GM18907 (cell line): Measurements from ENCODE around the gene ANKH.

ENCODE experiments used
- ATAC-seq: cut with Tn5 transposase; IDR thresholded peaks from one replicate; pipeline ENCODE4 v1.9.1; 2021; ENCODE audit warnings: mild to moderate bottlenecking, moderate library complexity; ENCODE audit not compliant: unreplicated experiment

ANKH gene

DNA sequence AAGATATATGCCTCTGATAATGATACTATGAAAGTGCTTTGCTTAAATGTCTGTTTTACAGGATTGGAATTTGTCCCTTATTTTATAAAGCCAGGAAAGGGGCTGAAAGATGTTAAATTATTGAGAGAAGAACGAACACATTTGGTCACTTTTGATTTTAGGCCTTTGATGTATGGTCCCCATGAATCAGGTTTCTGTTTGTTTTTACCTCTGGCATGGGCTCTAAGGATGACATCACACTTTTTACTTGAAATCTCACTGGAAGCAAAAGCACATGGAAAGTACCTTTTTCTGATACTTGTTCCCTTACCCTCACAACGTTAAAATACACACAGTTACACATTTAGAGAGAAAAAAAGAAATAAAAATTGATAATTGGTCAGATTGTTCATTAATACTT lies 200.2 kb downstream of the ANKH start:
- no peak for ATAC-seq

DNA sequence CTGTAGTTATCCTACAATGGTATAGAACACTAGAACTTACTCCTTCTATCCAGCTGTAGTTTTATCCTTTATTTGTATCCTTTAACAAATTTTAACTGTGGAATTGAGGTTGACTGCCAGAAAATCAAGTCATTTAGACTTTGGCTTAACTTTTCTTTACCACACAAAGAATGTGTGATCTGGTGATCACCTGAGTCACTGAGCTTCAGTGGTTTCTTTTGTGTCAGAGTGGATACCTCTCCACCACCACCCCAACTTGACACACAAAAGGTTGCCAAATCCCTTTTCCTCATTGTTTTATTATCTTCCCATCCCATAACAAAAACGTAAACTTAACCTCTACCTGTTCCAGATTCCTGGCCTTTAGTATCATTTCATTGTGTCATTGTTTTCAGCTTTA lies 201.6 kb downstream of the ANKH start:
- no peak for ATAC-seq

DNA sequence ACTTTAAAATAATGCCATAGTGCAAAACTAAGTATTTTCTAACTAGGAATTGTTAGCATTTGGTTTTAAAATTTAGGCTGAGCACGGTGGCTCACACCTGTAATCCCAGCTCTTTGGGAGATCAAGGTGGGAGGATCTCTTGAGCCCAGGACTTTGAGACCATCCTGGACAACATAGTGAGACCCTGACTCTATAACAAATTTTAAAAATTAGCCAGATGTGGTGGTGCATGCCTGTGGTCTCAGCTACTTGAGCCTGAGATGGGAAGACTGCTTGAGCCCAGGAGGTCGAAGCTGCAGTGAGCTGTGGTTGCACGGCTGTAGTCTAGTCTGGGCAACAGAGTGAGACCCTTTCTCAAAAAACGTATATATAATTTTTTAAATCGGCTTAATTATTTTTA lies 202.2 kb downstream of the ANKH start:
- no peak for ATAC-seq

DNA sequence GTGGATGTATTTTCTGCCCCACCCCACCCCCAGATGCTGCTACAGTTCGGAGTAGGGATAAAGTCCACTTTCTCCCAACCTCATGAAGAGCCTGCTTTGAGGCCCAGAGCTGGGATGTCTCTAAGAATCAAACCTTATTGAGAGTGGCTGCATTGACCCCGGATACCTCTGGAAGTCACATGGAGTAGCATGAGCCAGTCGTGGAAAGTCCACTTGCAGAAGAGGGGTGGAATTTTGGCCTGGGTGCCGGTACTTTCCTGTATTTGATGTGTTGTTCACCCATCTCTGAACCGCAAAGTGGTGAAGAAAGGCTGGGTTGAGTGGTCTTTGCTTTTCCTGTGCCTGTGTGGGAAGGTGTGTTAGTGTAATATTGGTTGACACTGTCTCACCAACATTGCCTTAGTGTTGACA lies 203.4 kb downstream of the ANKH start:
- ATAC-seq, result peak; percentile 13

DNA sequence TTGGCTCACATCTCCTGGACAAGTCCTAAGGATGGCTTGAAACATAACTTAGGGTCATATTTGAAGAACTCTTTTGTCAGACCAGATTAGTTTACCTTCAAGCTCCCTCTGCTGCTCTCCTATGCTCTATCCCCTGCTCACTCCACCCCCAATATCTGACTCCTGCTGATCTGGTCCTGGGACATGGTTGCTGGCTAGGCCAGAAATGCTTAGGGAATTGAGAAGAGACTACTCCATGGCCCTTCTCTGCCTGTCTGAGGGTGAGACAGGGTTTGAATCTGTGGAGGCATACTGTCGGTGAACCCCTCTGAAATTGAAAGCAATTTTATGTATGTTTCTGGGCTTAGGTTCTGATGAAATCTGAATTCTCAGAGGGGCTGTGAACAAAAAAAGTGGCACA lies 203.8 kb downstream of the ANKH start:
- no peak for ATAC-seq

DNA sequence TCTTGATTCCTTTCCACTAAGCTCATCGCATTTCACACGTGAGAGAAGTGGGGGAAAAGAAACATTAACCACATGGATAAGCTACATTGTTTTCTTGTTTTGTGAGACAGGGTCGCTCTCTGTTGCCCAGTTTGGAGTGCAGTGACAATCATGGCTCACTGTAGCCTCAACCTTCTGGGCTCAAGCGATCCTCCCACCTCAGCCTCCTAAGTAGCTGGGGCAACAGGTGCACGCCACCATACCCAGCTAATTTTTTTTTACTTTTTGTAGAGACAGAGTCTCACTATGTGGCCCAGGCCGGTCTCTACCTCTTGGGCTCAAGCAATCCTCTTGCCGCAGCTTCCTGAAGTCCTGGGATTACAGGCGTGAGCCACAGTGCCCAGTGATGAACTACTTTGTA lies 204.3 kb downstream of the ANKH start:
- no peak for ATAC-seq

DNA sequence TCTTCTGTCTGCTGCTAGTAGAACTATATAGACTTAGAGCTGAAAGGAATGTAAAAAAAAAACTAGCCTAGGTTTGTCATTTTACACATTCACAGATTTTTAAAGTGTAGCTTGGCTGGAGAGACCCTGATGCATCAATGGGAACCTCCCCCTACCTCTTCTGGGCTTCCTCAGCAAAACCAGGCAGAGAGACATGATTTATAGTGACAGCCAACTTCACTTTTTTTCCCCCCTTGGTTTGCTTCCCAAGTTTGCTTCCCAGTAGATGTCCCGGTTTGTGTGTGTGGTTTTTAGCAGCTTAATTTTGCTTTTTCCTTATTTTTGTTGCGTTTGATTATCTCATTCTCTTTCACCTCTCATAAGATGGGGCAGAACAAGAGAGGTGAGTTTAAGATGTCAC lies 205.2 kb downstream of the ANKH start:
- no peak for ATAC-seq

DNA sequence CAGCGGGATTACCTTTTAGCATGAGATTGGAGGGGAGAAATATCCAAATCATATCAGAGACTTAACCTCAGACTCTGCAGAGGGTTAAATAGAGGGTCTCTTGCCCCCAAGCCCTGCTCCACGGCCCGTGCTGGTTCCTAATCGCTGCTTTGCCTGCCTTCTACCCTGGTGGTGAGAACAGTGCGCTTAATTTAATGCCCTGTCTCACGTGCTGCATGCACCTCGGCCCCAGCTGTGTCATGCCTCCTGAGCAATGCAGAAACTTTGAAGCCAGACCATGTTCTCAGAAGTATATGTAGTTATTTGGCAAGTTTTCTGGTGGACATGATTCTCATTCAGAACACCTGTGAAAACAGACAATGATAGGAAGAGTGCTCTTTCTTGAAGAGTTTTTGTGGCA lies 205.6 kb downstream of the ANKH start:
- ATAC-seq, result peak; percentile 38

DNA sequence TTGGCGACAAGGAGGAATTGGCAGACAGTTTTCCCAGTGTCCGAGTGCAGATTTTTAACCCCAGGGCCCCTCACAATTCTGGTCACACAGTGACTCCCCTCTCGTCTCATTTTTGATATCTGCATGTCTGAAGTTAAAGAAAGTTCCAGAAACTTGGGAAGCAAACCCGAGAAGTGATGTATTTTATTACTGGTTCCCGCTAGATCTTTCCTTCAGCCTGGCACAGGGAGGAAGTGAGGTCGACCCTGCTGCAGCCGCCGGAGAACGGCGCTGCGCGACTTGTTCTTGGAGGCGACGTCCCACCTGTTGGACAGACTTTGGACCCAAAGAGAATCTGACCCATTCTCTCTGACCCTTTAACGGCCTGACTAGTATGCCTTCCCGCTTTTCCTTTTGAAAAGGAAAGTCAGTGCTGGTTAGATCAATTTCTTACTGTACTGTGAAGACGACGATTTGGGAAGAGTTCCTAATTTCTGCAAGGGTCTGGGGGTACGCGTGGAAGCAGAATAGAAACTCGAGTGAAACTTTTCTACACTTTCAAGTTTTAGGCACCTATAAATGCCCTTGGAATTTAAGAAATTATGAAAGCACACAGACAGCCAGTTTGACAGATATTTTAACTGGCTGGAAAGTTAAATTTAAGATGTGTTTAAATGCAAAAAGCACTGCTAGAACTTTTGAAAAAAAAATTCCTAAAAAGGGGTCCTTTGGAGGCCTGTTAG lies 206.3 kb downstream of the ANKH start:
- peak; percentile 9 for ATAC-seq

DNA sequence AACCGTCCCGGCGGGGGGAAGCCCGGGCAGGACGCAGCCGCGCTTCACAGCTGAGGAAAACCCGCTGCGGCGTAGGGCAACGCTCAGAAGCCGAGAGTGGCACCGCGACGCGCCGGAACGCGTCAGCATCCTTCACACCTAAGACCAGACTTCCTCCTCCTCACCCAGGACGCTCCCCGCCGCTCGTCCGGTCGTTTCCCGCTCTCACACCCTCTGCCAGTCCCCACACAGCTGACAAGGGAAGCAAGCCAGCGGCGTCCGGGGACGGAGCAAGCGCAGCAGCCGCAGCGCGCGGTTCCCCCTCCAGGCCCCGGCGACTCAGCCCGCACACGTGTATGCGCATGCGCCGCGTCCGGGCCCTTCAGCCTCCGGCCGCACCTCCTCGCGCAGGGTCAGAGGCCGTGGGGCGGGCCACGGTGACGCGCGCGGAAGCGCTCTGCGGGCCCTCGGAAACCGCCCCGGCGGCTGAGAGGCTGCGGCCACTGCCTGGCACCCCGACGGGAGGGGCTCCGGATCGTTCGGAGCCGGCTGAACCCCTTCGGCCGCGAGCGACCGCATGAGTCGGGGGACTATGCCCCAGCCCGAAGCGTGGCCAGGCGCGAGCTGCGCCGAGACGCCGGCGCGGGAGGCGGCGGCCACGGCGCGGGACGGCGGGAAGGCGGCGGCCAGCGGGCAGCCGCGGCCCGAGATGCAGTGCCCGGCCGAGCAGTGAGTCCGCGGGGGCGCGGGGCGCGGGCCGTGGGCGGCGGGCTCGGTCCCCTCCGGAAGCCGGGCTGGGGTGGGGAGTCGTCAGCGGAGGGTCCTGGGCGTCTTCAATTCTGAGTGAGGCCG lies 207.1 kb downstream of the ANKH start, which contains the start of gene OTULIN:
TSS of gene OTULIN (plus strand) at position 449 of the 831 bp plus-strand sequence. CDS start at position 557, 108 bp downstream.
- peak; percentile 69 for ATAC-seq

DNA sequence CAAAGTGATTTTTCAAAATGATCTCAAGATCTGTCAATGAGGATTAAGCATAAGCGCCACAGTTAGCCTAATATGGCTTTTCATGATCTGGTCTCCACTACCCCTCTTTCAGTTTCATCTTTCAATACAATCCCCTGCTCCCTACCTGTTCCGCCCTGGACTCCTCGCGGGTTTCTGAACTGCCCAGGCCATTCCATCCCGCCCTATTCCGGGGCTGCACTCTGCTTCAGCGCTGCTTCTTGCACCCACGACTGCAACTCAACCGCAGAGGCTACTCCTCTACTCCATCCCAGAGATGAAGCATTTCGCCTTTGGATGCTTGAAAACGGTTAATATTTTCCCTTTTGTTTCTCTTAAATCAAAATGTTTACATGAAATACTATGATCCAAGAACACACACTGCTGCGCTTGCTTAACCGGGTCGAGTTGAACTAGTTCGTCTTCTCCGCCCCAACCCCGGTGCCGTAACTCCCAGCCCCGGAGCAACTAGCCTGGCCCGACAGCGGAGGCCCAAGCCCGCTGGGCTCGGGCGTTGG lies 207.8 kb downstream of the ANKH start:
- ATAC-seq, result peak; percentile 26

DNA sequence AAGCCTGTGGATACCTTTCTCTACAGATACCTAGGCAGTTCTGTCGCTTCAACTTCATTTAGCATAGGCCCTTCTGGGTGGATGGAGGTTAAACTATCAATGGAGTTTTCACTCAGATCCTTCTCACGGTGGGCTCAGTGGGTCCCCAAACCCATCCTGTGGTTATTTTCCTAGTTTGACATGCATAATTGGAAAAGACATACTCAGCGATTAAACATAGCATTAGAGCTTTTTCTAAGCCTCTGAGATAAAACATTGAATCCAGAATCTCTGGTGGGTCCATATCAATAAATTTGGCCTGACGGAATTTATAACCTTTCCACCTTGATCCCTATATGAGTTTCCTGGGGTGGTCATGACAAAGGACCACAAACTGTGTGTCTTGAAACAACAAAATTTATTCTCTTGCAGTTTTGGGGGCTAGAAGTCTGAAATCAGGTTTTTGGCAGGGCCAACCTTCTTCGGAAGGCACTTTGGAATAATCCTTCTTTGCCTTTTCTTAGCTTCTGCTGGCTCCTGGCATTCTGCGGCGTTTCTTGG lies 208.8 kb downstream of the ANKH start:
- no peak for ATAC-seq

DNA sequence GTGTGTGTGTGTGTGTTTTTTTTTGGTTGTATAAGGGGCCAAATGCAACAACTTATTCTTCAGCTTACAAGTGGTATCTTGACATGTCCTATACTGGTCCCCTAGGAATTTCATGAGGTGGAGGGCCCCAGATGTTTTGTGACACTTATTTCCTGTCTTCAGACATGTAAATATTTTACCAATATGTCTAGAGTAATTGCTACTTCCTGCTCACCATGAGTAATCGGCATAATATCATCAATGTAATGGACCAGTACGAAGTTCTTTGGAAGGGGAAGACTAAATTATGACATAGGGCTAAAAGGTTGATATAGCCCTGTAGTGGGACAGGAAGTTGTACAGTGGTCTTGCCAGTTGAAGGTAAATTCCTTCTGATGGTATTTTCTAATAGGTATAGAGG lies 210.7 kb downstream of the ANKH start:
- ATAC-seq, result peak; percentile 18

DNA sequence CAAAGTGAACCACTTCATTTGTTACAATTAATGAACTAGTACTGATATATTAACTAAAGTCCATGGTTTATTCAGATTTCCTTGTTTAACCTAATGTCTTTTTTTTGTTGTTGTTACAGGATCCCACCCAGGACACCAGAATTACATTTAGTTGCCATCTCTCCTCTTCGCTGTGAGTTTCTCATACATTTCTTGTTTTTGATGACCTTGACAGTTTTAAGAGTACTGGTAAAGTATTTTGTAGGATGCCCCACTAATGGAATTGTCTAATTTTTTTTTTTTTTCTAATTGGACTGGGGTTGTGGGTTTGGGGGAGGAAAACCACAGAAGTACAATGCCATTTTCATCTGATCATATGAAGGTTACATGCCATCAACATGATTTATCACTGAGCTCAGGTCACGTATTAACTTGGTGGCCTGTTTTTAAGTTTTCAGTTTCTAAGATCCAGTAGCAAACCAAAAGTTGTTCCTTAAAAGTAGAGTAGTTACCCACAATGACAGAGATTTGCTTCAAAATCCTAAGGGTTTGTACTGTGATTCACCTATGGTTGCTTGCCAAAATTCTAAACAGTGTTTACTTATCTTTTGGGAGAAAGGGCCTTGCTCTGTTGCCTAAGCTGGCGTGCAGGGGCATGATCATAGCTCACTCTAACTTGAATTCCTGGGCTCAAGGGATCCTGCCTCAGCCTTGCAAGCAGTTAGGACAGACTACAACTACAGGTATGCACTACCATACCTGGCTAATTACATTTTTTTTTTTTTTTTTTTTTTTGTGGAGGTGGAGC lies 211.6 kb downstream of the ANKH start:
- no peak for ATAC-seq

DNA sequence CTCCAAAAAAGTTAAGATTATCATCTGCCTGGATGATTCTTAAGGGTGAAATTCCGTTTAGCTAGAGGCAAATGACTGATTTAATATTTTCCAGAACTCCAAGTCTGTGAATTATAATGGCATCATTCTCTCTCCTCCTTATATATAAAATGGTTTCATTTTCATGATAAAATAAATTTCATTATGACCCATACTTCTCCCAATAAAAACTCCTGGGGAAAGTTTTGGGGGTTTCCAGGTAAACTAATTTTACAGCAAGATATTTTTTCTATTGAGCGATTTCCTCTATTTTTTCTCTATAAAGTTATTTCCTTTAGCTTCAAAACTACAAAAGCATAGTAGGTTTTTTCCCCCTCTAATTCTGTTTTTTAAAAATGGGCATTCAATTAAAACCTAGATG lies 214.7 kb downstream of the ANKH start:
- ATAC-seq, result no peak

DNA sequence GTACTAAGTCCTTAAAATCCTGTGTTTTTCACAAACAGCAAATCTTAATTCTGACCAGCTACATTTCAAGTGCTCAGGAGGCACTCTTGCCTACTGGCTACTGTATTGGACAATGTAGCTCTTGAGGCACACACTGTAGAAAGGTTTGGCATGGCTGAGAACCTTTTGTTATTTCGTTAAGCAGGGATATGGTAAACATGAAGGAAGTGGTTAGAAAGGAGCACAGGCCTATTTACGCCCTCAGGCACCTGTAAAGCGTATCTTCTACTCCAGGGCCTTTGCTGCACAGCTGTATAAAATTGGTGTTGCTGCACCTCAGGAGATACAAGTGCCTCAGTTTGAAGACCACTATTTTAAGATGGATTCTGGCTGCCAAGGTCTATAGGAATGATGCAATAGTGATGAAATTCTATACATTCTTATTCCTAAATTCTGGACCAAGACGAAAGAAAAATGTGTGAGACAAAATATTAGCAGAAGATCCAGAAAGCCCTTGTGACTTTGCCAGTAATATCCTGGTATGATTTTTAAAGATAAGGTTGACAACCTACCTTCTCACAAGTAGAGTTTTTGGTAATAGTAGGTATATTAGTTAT lies 216.3 kb downstream of the ANKH start:
- ATAC-seq, result no peak
